Neural progenitor cell (in vitro differentiated cells): ENCODE results near the gene ATF6B. TPM values are rescaled to one million over a fixed set of nuclear protein-coding genes. Genes with fewer than 3 reads are reported as not detected.

Experiments used
- DNase-seq: peaks from one replicate; pipeline ENCODE4 v3.0.0-alpha.2; 2016; ENCODE audit warnings: low spot score
- H2AFZ ChIP-seq: fragments of 200-600 bp; sonication (generic); replicated peaks from 2 replicates; pipeline ENCODE4 v1.6.1; 2016; ENCODE audit warnings: antibody characterized with exemption
- H3F3A ChIP-seq: fragments of 200-600 bp; sonication (generic); 2 replicates; pipeline ENCODE4 v1.6.1; 2016; ENCODE audit warnings: antibody characterized with exemption, low read depth
- H3K27ac ChIP-seq: fragments of 200-600 bp; sonication (generic); 2 replicates; pipeline ENCODE4 v1.5.1; 2016; ENCODE audit warnings: mild to moderate bottlenecking
- H3K27me3 ChIP-seq: fragments of 200-600 bp; sonication (generic); 2 replicates; pipeline ENCODE4 v1.6.1; 2016; ENCODE audit warnings: mild to moderate bottlenecking, moderate library complexity
- H3K36me3 ChIP-seq: fragments of 200-600 bp; sonication (generic); 2 replicates; pipeline ENCODE4 v1.5.1; 2016
- H3K4me1 ChIP-seq: fragments of 200-600 bp; sonication (generic); 2 replicates; pipeline ENCODE4 v1.6.1; 2016; ENCODE audit warnings: mixed run types
- H3K4me2 ChIP-seq: fragments of 200-600 bp; sonication (generic); 2 replicates; pipeline ENCODE4 v1.6.1; 2016
- H3K4me3 ChIP-seq: fragments of 200-600 bp; sonication (generic); 2 replicates; pipeline ENCODE4 v1.5.1; 2016
- H3K79me2 ChIP-seq: fragments of 200-600 bp; sonication (generic); 2 replicates; pipeline ENCODE4 v1.6.1; 2016; ENCODE audit warnings: low read depth
- H3K9ac ChIP-seq: fragments of 200-600 bp; sonication (generic); 2 replicates; pipeline ENCODE4 v1.6.1; 2016
- H3K9me3 ChIP-seq: fragments of 200-600 bp; sonication (generic); 2 replicates; pipeline ENCODE4 v1.5.1; 2016; ENCODE audit warnings: low read depth
- H4K20me1 ChIP-seq: fragments of 200-600 bp; sonication (generic); 2 replicates; pipeline ENCODE4 v1.6.1; 2016; ENCODE audit warnings: low read depth
- H3K27ac Mint-ChIP-seq: 3 replicates; pipeline ENCODE4 v1.8.0; 2021; ENCODE audit warnings: mixed read lengths
- H3K27me3 Mint-ChIP-seq: 2 replicates; pipeline ENCODE4 v1.8.0; 2022; ENCODE audit warnings: low read depth, mild to moderate bottlenecking, inconsistent platforms, moderate library complexity, mixed read lengths; ENCODE audit not compliant: insufficient read depth
- H3K36me3 Mint-ChIP-seq: 3 replicates; pipeline ENCODE4 v1.8.0; 2021; ENCODE audit warnings: mixed read lengths
- H3K4me1 Mint-ChIP-seq: 3 replicates; pipeline ENCODE4 v1.8.0; 2021; ENCODE audit warnings: mixed read lengths
- H3K4me3 Mint-ChIP-seq: 3 replicates; pipeline ENCODE4 v1.8.0; 2021; ENCODE audit warnings: mild to moderate bottlenecking, moderate library complexity, mixed read lengths
- H3K9me3 Mint-ChIP-seq: 3 replicates; pipeline ENCODE4 v1.8.0; 2020; ENCODE audit warnings: mixed read lengths
- EZH2 ChIP-seq: fragments of 200-600 bp; sonication (generic); IDR thresholded peaks from 2 replicates; pipeline ENCODE4 v1.6.1; 2017; ENCODE audit warnings: antibody characterized with exemption, mild to moderate bottlenecking, moderate library complexity
- EZH2phosphoT487 ChIP-seq: fragments of 200-600 bp; sonication (generic); IDR thresholded peaks from 2 replicates; pipeline ENCODE4 v1.6.1; 2017; ENCODE audit warnings: antibody characterized with exemption
- total RNA-seq: library from RNA; depleted of rRNA; stranded (reverse); fragments of >200 nt; gene quantifications from 2 replicates; pipeline ENCODE4 v1.2.3, GENCODE V29; 2015; ENCODE audit warnings: low replicate concordance
- TF ChIP-seq, protein P1 (sequence below): fragments of 200-600 bp; sonication (generic); IDR thresholded peaks from 2 replicates; pipeline ENCODE4 v1.5.1; 2017; ENCODE audit warnings: antibody characterized with exemption, mild to moderate bottlenecking

ATF6B gene
- total RNA-seq, 1 donor from 2014 or later, result 19.4 TPM

GRCh38 chr6:32167154-32167760 lies 39.2 kb upstream of the ATF6B start:
- Mint-ChIP-seq H3K36me3 (peaks cover 45% of the 10 kb centered on the region), H3K9me3 (no peaks in the 10 kb centered on the region), H3K27ac (peak overlapping the region; percentile 27), H3K4me3 (no peak overlapping the region), H3K27me3 (peaks cover 3% of the 10 kb centered on the region), H3K4me1 (peaks cover 9% of the 10 kb centered on the region)
- peak overlapping the region; percentile 59 for H3K27ac ChIP-seq
- no peak overlapping the region for H3K9ac ChIP-seq
- H3K9me3 ChIP-seq, result no peaks in the 10 kb centered on the region
- H3K4me1 ChIP-seq, result peaks cover 30% of the 10 kb centered on the region
- no peak overlapping the region for H2AFZ ChIP-seq
- TF ChIP-seq EZH2phosphoT487 (no peak), EZH2 (no peak)
- TF ChIP-seq, protein P1, sequence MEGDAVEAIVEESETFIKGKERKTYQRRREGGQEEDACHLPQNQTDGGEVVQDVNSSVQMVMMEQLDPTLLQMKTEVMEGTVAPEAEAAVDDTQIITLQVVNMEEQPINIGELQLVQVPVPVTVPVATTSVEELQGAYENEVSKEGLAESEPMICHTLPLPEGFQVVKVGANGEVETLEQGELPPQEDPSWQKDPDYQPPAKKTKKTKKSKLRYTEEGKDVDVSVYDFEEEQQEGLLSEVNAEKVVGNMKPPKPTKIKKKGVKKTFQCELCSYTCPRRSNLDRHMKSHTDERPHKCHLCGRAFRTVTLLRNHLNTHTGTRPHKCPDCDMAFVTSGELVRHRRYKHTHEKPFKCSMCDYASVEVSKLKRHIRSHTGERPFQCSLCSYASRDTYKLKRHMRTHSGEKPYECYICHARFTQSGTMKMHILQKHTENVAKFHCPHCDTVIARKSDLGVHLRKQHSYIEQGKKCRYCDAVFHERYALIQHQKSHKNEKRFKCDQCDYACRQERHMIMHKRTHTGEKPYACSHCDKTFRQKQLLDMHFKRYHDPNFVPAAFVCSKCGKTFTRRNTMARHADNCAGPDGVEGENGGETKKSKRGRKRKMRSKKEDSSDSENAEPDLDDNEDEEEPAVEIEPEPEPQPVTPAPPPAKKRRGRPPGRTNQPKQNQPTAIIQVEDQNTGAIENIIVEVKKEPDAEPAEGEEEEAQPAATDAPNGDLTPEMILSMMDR, result no peak
- peaks cover 50% of the 10 kb centered on the region for H3F3A ChIP-seq
- H4K20me1 ChIP-seq, result peaks cover 6% of the 10 kb centered on the region
- no peaks in the 10 kb centered on the region for H3K36me3 ChIP-seq
- H3K27me3 ChIP-seq, result no peaks in the 10 kb centered on the region
- no peak overlapping the region for H3K4me3 ChIP-seq
- peaks cover 8% of the 10 kb centered on the region for H3K79me2 ChIP-seq
- H3K4me2 ChIP-seq, result peak overlapping the region; percentile 7
- no peak for DNase-seq

DNA sequence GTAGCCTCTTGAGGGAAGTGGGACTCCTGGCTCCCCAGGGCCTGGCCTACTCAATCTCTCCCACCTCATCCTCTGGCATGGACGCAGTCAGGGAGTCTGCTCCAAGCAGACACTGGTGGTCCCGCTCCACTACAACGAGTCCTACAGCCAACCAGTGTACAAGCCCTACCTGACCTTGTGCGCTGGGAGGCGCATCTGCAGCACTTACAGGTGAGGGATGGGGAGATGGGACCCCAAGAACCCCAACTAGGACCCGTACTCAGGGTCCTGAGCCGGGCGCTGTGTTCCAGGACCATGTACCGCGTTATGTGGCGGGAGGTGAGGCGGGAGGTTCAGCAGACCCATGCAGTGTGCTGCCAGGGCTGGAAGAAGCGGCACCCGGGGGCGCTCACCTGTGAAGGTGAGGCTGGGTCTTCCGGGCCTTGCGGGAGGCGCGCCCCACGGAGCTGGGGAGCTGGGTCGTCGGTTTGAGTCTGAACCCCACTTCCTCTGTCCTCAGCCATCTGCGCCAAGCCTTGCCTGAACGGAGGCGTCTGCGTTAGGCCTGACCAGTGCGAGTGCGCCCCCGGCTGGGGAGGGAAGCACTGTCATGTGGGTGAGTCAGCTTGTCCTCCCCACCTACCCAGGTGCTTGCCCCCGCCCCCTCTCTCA lies 38.5 kb upstream of the ATF6B start:
- Histone ChIP-seq H3K4me3 (no peak overlapping the region), H2AFZ (no peak overlapping the region), H3F3A (peaks cover 50% of the 10 kb centered on the region), H3K4me2 (no peak overlapping the region), H3K9me3 (no peaks in the 10 kb centered on the region), H3K4me1 (peaks cover 30% of the 10 kb centered on the region), H3K9ac (no peak overlapping the region), H3K79me2 (peaks cover under 1% of the 10 kb centered on the region), H3K36me3 (no peaks in the 10 kb centered on the region), H3K27me3 (no peaks in the 10 kb centered on the region), H3K27ac (no peak overlapping the region), H4K20me1 (peaks cover 6% of the 10 kb centered on the region)
- Mint-ChIP-seq H3K27ac (no peak overlapping the region), H3K36me3 (peaks cover 47% of the 10 kb centered on the region), H3K4me1 (peaks cover 9% of the 10 kb centered on the region), H3K4me3 (no peak overlapping the region), H3K27me3 (peaks cover 3% of the 10 kb centered on the region), H3K9me3 (no peaks in the 10 kb centered on the region)
- DNase-seq, result no peak
- no peak for TF ChIP-seq EZH2phosphoT487
- TF ChIP-seq, protein P1, result peak; percentile 18

- Mint-ChIP-seq H3K9me3 (no peaks in the 10 kb centered on the region), H3K36me3 (peaks cover 33% of the 10 kb centered on the region), H3K27ac (peak within 1 kb of the TSS; percentile 89), H3K4me1 (peaks cover 9% of the 10 kb centered on the region), H3K27me3 (peaks cover 2% of the 10 kb centered on the region), H3K4me3 (no peak within 1 kb of the TSS)
- no peaks in the 10 kb centered on the region for H3K79me2 ChIP-seq
- TF ChIP-seq EZH2, result no peak
- TF ChIP-seq EZH2phosphoT487, result no peak
- TF ChIP-seq, protein P1, result no peak
- peak within 1 kb of the TSS; percentile 85 for H3K27ac ChIP-seq
- H3K9me3 ChIP-seq, result no peaks in the 10 kb centered on the region
- H3F3A ChIP-seq, result peaks cover 50% of the 10 kb centered on the region
- H3K27me3 ChIP-seq, result no peaks in the 10 kb centered on the region
- H3K4me3 ChIP-seq, result peak within 1 kb of the TSS; percentile 8
- peaks cover 6% of the 10 kb centered on the region for H4K20me1 ChIP-seq
- no peak within 1 kb of the TSS for H2AFZ ChIP-seq
- no peaks in the 10 kb centered on the region for H3K36me3 ChIP-seq
- H3K4me2 ChIP-seq, result peak within 1 kb of the TSS; percentile 54
- H3K4me1 ChIP-seq, result peaks cover 30% of the 10 kb centered on the region
- peak; percentile 45 for DNase-seq
- no peak within 1 kb of the TSS for H3K9ac ChIP-seq
Observed at GRCh38 chr6:32164295-32164694, 36.2 kb upstream of the ATF6B start, which contains the start of gene EGFL8. Gene EGFL8 (plus strand): TSS chr6:32164595. CDS start chr6:32166166, 1,571 bp downstream.
